T follicular helper cell (primary cell): ENCODE measurements around the gene SERPINB3.
"Not testable (repeated sequence)": the region's sequence is repeated elsewhere in the genome, so short reads cannot be mapped to it uniquely, and the experiment has no call there.

Source experiments
- DNase-seq: peaks from one replicate; pipeline ENCODE4 v3.0.0-alpha.2; 2020; ENCODE audit warnings: low read depth

The SERPINB3 gene

DNA sequence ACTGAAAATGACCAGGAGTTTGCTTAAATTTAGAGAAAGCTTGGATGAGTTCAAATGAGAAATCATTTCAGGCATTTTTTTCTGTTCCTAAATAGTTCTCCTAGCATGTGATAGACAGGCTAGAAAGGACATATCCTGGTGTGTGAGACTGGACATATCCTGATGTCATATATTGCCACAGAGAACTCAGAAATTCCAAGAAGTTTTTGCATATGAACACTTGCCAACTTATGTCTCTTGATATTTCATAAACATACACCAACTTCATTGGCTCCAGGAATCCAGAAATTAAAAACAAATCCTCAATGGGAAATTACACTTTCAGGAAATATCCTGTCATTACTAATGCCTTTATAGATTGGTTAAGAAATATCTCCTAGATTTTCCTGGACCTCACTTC, 14.8 kb downstream of the SERPINB3 start:
- no peak for DNase-seq

DNA sequence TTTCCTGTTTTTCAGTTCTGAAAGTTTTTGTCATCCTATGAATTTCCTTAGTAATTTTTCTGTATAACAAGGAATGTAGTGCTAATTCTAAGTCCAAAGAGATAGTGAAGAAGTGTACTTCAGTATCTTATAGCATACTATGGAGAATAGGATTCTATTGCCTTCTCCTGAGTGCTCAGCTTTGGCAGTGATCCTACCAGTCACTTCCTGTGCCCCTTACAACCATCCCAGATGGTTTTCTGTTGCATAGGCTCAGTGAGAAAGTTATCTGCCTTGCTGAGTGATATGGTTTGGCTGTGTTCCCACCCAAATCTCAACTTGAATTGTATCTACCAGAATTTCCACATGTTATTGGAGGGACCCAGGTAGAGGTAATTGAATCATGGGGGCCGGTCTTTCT, 17.0 kb downstream of the SERPINB3 start:
- DNase-seq = not testable (repeated sequence)

DNA sequence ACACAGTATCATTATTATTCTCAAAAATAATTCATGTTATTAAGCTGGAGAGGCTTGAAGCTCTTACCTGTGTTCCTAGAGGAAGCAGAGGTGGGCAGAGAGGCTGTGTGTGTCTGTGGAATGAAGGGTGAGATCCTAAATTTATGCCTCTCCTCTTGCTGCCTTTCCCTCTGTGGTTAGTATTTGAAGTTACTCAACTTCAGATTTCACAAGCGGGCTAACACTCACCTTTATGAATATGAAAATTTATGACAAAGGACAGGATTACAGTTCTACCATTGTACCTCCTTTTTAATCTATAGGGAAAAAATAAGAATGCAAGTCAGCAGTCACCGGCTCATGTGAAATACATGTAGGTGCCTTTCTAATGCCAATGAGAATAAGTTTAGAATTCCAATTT, 17.6 kb downstream of the SERPINB3 start, which contains the start of gene SERPINB4:
Gene SERPINB4 (minus strand): TSS at position 115 of the 400 bp plus-strand sequence. CDS start 679 bp downstream, outside the sequence.
- DNase-seq = not testable (repeated sequence)

DNA sequence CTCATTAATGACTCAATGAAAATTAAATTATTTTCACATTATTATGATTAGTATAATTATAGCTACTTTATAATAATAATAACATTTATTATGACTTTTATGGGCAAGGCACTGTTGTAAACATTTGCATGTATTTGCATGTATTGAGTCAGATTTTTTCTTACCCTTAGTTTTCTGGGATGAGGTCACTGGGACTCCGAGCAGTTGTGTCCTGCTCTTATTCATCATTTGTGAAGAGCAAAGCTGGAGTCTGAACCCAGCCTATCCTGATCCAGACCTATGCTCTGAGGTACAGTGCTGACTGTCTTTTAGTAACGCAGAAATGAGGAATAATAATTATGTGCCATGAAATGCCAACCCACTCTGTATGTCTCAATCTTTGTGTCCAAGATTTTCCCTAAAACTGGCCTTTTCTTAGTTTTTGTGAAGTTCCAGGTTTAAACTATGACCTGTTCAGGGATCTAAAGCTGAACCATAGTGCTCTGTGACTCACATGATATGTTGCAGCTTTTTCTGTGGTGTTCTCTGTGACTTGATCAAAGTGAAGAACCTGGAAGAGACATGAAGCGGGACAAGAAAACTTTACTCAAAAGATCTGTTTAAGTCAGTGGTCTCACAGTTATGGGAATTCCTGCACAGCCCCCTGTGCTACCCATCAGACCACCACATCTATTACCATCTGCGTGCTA, 18.9 kb downstream of the SERPINB3 start:
- DNase-seq = not testable (repeated sequence)

DNA sequence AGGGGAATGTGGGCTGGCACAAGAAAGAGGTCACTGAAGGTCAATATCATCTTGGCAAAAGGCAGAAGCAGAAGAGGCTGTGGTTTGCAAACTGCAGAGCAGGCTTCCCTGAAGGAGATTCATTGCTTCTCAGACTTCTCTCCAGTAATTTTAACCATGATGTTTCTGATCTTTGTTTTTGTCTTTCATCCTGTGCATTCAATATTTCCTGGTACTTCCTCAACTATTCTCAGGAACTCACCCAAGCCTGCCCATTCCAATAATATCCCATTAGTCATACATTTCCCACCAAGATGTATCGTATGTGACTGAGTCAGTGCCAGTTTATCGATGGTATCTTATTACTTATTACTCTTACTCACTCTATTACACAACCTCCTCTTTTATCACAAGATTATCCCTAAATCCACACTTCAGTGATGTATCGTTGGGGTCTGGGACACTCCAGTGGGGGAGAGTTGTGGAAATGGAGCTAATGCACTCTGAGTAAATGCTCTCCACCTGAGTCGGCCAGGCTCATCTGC, 20.5 kb downstream of the SERPINB3 start:
- not testable (repeated sequence) for DNase-seq

DNA sequence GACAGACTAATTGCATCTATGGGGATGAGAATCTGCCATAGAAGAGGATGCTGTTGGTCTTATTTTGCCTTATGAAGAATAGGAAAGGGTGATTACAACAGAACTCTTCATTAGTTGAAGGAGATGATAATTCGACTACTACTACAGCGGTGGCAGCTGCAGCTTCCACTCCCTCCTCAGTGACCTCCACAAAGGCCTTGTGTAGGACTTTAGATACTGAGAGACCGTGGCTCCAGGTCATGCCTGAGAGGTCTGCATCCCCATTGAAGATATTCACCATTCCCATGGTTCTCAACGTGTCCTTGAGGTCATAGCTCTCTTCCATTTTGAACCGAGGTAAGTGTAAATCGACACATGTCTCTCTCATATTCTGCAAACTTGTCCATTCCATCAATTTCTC, 24.0 kb downstream of the SERPINB3 start:
- no peak for DNase-seq

DNA sequence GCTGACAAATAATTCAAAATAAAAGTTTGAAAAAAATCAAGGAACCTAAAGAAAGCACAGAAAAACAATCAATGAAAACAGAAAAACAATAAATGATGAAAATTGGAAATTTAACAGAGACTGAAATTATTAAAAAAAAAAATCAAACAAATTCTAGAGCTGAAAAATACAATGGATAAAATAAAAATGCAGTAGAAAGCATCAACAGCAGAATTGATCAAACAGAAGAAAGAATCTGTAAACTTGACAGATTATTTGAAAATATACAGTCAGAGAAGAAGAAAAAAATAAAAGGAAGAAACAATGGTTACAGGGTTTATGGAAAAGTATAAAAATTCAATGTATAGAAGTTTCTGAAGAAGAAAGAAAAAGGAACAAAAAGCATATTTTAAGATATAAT, 33.9 kb downstream of the SERPINB3 start:
- DNase-seq = no peak

DNA sequence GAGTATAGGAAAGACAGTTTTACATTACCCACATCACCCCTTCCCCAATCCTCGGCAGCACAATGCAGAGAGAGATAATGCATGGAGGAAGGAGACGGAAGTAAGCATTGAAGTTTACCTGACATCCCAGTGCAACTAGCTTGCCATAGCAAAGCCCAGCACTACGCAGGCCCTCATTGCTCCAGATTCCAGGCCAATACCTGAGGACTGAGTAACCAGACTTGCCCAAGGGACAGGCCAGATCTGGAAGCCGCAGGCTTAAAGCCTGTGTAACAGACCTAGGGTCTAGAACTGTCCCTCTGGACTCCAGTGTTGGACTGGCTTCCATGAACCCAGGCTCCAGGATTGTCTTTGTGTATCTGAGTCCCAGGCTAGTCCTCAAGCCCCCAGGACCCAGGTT, 35.3 kb downstream of the SERPINB3 start:
- DNase-seq = no peak

DNA sequence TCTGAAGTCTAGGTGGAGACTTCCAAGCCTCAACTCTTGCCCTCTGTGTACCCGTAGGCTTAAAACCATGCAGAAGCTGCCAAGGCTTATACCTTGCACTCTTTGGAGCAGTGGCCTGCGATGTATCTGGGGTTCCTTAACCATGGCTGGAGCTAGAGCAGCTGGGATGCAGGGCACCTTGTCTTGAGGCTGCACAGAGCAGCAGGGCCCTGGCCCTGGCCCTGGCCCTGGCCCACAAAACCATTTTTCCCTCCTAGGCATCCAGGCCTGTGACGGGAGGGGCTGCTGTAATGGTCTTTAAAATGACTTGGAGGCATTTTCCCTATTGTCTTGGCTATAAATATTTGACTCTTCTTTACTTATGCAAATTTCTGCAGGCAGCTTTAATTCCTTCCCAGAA, 36.8 kb downstream of the SERPINB3 start:
- DNase-seq = no peak

DNA sequence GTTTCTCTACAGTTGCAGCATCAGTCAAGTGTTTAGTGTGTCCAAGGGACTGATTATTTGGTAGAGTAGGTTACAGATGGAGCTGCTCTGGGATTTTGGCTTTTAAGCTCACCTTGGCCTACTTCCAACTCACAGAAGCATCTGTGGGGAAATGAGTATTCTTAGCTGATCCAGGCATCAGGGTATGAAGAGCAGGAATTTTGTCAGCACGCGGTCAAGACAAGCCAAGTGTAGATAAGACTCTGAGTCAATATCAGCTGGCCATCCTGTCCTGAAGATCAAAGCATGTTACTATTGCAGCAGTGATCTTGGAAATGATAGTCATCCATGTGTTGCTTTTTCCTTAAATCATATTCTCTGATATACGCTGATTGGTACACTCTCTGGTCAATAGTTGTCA, 42.0 kb downstream of the SERPINB3 start:
- DNase-seq = no peak

DNA sequence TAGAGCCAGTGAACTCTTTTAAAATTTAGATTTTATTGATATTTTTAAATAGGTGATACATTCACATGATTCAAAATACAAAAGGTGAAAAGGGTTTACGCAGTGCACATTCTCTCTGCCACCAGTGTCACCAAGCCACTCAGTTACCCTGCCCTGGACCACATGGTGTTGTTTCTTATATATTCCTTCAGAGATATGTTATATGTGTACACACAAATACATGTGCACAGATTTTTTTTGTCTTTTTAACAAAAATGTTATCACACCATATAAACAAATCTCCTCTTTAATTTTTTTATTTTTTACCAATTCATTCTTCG, 43.8 kb downstream of the SERPINB3 start:
- no peak for DNase-seq

DNA sequence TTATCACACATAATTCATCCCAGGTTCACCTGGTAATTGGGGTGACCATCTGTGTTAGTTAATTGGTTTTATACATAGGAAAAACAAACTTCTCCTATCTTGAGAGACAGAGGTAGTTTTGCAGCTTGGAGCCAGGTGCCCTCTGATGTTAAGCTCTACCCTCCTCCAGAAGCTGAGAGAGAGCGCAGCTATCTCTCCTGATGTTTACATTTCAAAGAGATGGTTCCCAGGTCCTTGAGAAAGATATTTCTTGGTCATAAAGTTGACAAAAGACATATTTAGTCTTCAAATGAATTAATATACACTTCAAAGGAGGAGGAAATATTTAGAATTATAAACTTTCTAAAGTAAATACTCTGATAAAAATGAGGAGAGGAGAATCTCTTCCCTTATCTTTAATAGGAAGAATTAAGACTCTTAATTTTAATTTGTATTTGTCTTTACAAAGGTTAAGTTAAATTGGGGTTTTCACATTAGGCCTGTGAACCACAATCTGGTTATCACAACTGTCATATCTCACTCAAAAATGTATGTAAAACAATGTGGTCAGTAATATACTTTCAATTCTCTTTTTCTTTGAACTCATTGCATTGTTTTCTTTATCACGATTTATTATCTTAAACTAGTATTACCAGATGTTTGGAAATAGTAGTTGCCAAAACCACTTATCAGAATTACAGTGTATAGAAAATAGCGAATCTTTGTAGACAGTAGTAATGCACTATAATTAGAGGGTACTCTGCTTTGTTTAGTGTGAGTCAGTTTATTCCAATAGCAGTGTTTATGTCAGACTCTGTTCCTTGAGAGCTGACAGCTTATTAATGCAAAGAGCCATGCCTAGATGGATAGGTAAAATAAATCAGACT, 44.4 kb downstream of the SERPINB3 start:
- DNase-seq = no peak

DNA sequence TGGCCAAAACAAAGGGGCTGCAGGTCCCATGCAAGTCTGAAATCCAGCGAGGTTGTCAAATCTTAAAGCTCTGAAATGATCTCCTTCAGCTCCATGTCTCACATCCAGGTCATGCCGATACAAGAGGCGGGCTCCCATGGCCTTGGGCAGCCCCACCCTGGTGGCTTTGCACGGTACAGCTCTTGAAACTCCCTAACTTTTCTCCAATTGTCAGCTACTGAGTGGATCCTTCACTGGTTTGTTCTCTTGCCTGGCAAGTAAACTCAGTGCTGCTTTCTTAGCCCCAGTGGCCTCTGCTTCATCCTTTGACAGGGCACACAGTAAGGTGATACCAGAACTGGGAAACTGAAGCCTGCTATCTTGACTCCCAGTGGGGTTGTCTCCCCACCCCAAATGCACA, 48.3 kb downstream of the SERPINB3 start:
- DNase-seq = no peak

DNA sequence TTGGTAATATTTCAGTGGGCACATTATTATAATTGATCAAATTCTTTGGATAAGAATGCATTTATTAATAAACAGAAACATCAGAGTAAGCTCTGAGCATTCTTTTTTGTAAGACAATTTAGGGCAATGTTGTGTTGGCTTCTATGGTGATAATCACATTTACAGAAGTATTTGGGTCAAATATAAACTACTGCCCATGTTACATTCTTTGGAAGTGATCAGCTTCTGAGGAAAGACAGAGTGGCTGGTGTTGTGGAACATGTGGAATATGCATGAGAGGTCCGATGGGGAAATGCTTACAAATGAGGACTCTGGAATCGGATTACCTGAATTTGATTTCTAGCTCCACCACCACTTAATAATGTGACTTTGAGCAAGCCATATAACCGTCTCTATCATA, 55.2 kb downstream of the SERPINB3 start:
- no peak for DNase-seq
